IPS DF 6.9 (cell line): ENCODE measurements around the gene RNF213.
A peak's percentile ranks its signal among the peaks of the same experiment; 100 is the strongest.
"Not testable (repeated sequence)": the region's sequence is repeated elsewhere in the genome, so short reads cannot be mapped to it uniquely, and the experiment has no call there.

Source experiments
- DNase-seq: peaks from one replicate; pipeline ENCODE4 v3.0.0-alpha.2; 2013; ENCODE audit warnings: low read depth, low spot score
- H3K27ac ChIP-seq: one replicate; pipeline ENCODE4 v1.5.1; 2013; ENCODE audit warnings: low read length, control low read depth
- H3K27me3 ChIP-seq: 2 replicates; pipeline ENCODE4 v1.6.1; 2013; ENCODE audit warnings: mild to moderate bottlenecking, low read length; ENCODE audit not compliant: control insufficient read depth, insufficient read depth
- H3K36me3 ChIP-seq: 2 replicates; pipeline ENCODE4 v1.6.1; 2013; ENCODE audit warnings: low read length; ENCODE audit not compliant: control insufficient read depth, insufficient read depth
- H3K4me1 ChIP-seq: 2 replicates; pipeline ENCODE4 v1.6.1; 2013; ENCODE audit warnings: low read length; ENCODE audit not compliant: control insufficient read depth, insufficient read depth
- H3K4me3 ChIP-seq: 2 replicates; pipeline ENCODE4 v1.5.1; 2013; ENCODE audit warnings: mild to moderate bottlenecking, low read length
- H3K9me3 ChIP-seq: 2 replicates; pipeline ENCODE4 v1.6.1; 2013; ENCODE audit warnings: low read length, inconsistent platforms; ENCODE audit not compliant: control insufficient read depth, insufficient read depth
- WGBS: extraction: QIAGEN DNeasy Blood & Tissue Kit; methylation state at CpG from one replicate; pipeline ENCODE4 v1.1.7; 2013; ENCODE audit warnings: mixed read lengths, missing lambda C conversion rate; ENCODE audit not compliant: insufficient read length, insufficient coverage; 5-methylcytosine and 5-hydroxymethylcytosine counted together

RNF213 gene

GRCh38 chr17:80269405-80269807, 8.8 kb downstream of the RNF213 start:
- 100% methylated on average over 2 of the region's 2 CpGs for WGBS

GRCh38 chr17:80270104-80270503, 9.5 kb downstream of the RNF213 start:
- no CpG with 5 or more reads among the region's 10 CpGs for WGBS
- H3K27ac ChIP-seq, result no peak overlapping the region
- H3K27me3 ChIP-seq, result no peaks in the 10 kb centered on the region

More at GRCh38 chr17:80269405-80269807, 8.8 kb downstream of the RNF213 start:
- Histone ChIP-seq H3K27ac (no peak overlapping the region), H3K36me3 (no peaks in the 10 kb centered on the region), H3K4me1 (peaks cover 4% of the 10 kb centered on the region; the same call in 1 of the 2 replicates), H3K4me3 (no peak overlapping the region), H3K27me3 (no peaks in the 10 kb centered on the region), H3K9me3 (no peaks in the 10 kb centered on the region)
- no peak for DNase-seq

GRCh38 chr17:80270836-80271235, 10.2 kb downstream of the RNF213 start:
- no peak overlapping the region for H3K27ac ChIP-seq
- no CpG with 5 or more reads among the region's 4 CpGs for WGBS
- peaks cover 4% of the 10 kb centered on the region; the same call in 1 of the 2 replicates for H3K4me1 ChIP-seq
- H3K36me3 ChIP-seq, result no peaks in the 10 kb centered on the region
- no peaks in the 10 kb centered on the region for H3K27me3 ChIP-seq
- no peak overlapping the region for H3K4me3 ChIP-seq
- H3K9me3 ChIP-seq, result no peaks in the 10 kb centered on the region
- peak; percentile 67 for DNase-seq

More at GRCh38 chr17:80270104-80270503, 9.5 kb downstream of the RNF213 start:
- Histone ChIP-seq H3K9me3 (no peaks in the 10 kb centered on the region), H3K4me1 (peaks cover 4% of the 10 kb centered on the region; the same call in 1 of the 2 replicates), H3K36me3 (no peaks in the 10 kb centered on the region), H3K4me3 (no peak overlapping the region)
- DNase-seq, result no peak

- H3K9me3 ChIP-seq, result no peaks in the 10 kb centered on the region
- H3K27me3 ChIP-seq, result no peaks in the 10 kb centered on the region
- peaks cover 4% of the 10 kb centered on the region; the same call in 1 of the 2 replicates for H3K4me1 ChIP-seq
- DNase-seq, result no peak
- no peaks in the 10 kb centered on the region for H3K36me3 ChIP-seq
- WGBS, result no CpG with 5 or more reads among the region's 10 CpGs
- H3K4me3 ChIP-seq, result no peak overlapping the region
- H3K27ac ChIP-seq, result no peak overlapping the region
Observed at GRCh38 chr17:80272366-80272765, 11.7 kb downstream of the RNF213 start.

- no peaks in the 10 kb centered on the region for H3K27me3 ChIP-seq
- no peak overlapping the region for H3K4me3 ChIP-seq
- no CpG with 5 or more reads among the region's 9 CpGs for whole genome bisulfite sequencing
- no peak for DNase-seq
- peaks cover 7% of the 10 kb centered on the region; the same call in 1 of the 2 replicates for H3K4me1 ChIP-seq
- H3K36me3 ChIP-seq, result peaks cover 3% of the 10 kb centered on the region; the same call in 1 of the 2 replicates
- no peak overlapping the region for H3K27ac ChIP-seq
- no peaks in the 10 kb centered on the region for H3K9me3 ChIP-seq
Observed at GRCh38 chr17:80274331-80274730, 13.7 kb downstream of the RNF213 start.

GRCh38 chr17:80274871-80275449, 14.3 kb downstream of the RNF213 start:
- Histone ChIP-seq H3K27ac (no peak overlapping the region), H3K4me3 (no peak overlapping the region), H3K9me3 (no peaks in the 10 kb centered on the region), H3K4me1 (peaks cover 6% of the 10 kb centered on the region; the same call in 1 of the 2 replicates), H3K27me3 (no peaks in the 10 kb centered on the region), H3K36me3 (peaks cover 3% of the 10 kb centered on the region; the same call in 1 of the 2 replicates)
- 100% methylated on average over 1 of the region's 4 CpGs for WGBS
- no peak for DNase-seq

DNA sequence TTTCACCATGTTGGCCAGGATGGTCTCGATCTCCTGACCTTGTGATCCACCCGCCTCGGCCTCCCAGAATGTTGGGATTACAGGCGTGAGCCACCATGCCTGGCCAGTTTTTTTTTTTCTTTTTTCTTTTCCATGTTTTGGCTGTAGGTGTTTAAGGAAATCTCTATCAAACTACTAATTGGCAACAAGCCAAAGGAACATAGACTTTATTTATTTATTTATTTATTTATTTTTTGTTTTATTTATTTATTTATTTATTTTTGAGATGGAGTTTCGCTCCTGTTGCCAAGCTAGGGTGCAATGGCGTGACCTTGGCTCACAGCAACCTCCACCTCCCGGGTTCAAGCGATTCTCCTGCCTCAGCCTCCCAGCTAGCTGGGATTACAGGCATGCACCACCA, 15.2 kb downstream of the RNF213 start:
- not testable (repeated sequence) for H3K27me3 ChIP-seq, DNase-seq, H3K27ac ChIP-seq, H3K9me3 ChIP-seq, H3K4me3 ChIP-seq, H3K36me3 ChIP-seq, H3K4me1 ChIP-seq
- no CpG with 5 or more reads among the region's 8 CpGs for WGBS

GRCh38 chr17:80277751-80278671, 17.4 kb downstream of the RNF213 start:
- DNase-seq, result no peak
- Histone ChIP-seq H3K27me3 (no peaks in the 10 kb centered on the region), H3K9me3 (no peaks in the 10 kb centered on the region), H3K27ac (no peak overlapping the region), H3K4me1 (0 out of 2 replicates have a peak, but pooled peaks cover 3% of the 10 kb centered on the region), H3K36me3 (peaks cover 3% of the 10 kb centered on the region), H3K4me3 (no peak overlapping the region)
- no CpG with 5 or more reads among the region's 34 CpGs for WGBS

DNA sequence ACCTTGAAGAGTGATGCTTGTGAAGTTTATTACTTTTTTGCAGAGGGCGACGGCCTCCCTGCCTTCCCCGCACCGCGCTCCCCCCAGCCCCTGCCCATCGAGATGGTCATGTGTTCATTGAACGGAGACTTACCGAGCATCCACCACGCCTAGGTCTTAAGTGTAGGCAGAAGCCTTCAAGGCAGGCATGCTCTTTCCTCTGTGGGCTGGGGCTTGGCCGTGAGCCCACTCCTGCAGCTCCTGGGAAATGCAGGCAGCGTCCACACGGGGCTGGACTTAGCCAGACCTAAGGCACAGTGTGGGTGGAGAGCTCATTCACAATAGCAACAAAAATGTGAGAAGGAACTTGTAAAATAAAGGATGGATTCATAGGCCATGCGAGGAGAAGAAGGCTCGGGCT, 19.2 kb downstream of the RNF213 start:
- H3K9me3 ChIP-seq, result no peaks in the 10 kb centered on the region
- H3K27me3 ChIP-seq, result no peaks in the 10 kb centered on the region
- no peak for DNase-seq
- H3K4me3 ChIP-seq, result no peak overlapping the region
- no CpG with 5 or more reads among the region's 14 CpGs for WGBS
- H3K27ac ChIP-seq, result no peak overlapping the region
- H3K36me3 ChIP-seq, result peaks cover 3% of the 10 kb centered on the region
- H3K4me1 ChIP-seq, result peaks cover 4% of the 10 kb centered on the region; the same call in 1 of the 2 replicates

DNA sequence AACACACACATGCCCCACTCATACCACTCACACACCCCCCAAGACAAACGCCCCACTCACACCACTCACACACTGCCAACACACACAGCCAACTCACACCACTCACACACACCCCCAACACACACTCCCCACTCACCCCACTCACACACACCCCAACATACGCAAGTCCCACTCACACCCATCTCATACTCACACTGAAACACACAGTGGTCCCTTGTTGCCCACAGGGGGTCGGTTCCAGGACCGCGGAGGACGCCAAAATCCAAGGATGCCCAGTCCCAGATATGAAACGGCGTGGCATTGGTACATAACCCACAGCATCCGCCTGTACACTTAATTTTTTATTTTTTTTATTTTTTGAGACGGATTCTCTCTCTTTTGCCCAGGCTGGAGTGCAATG, 20.9 kb downstream of the RNF213 start:
- peaks cover 4% of the 10 kb centered on the region; the same call in 1 of the 2 replicates for H3K4me1 ChIP-seq
- 100% methylated on average over 2 of the region's 10 CpGs for WGBS
- H3K27me3 ChIP-seq, result no peaks in the 10 kb centered on the region
- H3K27ac ChIP-seq, result no peak overlapping the region
- DNase-seq, result no peak
- H3K36me3 ChIP-seq, result peaks cover 3% of the 10 kb centered on the region
- no peak overlapping the region for H3K4me3 ChIP-seq
- H3K9me3 ChIP-seq, result no peaks in the 10 kb centered on the region
